HG03097 (cell line): ENCODE measurements around the gene FOSB.

Experiments used
- ATAC-seq: cut with Tn5 transposase; IDR thresholded peaks from one replicate; pipeline ENCODE4 v1.9.1; 2021; ENCODE audit not compliant: unreplicated experiment, low FRiP score

FOSB gene

DNA sequence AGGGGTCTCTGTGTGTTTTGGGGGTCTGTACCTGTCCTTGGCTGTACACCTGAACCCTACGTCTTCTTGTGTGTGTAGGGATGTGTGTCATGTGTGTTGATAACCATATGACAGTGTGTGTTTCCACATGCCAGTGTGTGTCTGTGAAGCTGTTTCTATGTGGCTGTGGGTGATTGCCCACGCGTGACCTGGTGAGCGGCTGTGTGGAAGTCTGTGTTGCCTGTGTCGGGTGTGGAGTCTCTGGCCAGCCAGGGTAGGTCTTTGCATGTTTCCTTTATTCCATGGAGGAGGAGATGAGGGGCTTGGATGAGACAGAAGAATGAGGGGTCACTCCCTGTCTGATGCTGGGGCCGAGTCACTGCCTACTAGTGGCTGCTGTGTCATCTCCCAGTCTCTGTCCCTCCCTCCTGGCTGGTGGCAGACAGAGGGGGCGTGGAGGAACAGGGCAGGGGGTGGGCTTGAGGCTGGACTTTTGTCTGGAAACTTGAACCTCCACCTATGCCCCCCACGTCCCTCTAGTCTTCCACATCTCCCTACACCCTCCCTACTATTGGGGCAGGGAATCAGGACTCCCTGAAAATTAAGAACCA lies 2.8 kb upstream of the FOSB start:
- ATAC-seq = no peak

DNA sequence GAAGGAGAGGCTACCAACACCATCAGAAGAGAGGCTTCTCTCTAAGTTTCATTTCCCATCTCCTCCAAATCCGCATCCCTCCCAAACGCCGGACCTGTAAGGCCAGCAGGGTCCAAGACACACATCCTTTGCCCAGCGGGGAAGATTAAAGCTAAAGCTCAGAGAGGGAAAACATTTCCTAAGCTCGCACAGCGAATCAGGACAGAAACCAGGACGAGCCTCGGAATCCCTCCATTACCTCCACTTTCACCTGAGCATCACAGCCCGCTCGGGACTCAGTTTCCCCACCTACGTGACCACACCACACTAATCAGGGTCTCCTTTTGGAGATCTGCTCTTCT lies 711 bp upstream of the FOSB start:
- ATAC-seq = no peak

- ATAC-seq = no peak
These were observed 409 bp downstream of the FOSB start for GRCh38 chr19:45468159-45468651.

DNA sequence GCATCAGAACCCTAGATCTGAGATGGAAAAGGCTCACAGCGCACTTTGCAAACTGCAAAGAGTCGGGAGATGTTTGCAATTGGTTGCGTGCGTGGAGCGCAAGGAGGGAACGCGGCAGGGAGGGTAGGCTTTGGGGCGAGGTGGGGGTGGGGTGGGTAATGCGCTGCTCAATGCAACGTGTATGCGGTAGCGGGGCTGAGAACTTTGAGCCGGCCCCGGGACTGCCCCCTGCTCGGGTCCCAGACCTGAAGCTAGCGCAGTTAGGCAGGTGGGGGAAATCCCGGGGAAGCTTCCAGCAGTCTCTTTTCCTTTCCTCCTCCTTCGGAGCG lies 971 bp downstream of the FOSB start:
- ATAC-seq = no peak

DNA sequence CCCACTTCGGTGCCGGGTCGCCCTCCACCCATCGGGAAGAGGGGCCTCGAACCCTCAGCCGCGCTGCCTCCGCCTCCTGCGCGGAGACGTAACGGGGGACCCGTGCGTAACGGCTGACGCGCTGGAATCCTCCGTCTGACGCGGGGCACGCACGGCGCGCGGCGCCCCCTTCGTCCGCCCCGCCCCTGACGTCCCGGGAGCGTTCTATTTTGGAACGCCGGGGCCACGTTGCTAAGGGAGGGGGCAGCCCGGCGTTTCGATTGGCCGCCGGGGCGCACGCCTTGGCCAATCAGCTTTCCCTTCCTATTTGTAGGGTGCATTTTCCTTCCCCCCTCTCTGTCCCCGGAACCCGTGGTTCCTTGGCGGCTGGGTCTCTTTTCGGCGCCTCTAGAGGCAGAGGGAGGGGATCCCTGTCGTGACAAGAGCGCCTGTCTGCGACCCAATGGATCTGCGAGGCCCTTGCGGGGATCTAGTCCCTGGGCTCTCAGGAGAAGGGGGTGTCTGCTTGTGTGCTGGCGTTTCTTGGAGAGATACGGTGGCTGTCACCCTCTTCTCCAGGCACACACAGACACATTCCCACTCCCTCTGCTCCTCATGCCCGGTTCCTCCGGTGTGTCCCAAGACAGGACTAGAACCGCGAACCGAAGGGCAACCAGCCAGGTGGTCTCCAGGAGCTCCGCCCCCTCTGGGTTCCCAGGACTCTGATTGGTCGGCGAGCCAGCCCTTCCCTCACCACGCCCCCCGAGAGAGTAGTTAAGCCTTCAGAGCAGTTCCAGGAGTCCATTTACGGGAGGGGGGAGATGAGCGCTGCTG lies 1.5 kb downstream of the FOSB start:
- ATAC-seq = peak; percentile 57

- no peak for ATAC-seq
These were observed 2.4 kb downstream of the FOSB start for GRCh38 chr19:45469945-45470761.

- ATAC-seq = no peak
These were observed 2.9 kb downstream of the FOSB start for GRCh38 chr19:45470762-45471081.

DNA sequence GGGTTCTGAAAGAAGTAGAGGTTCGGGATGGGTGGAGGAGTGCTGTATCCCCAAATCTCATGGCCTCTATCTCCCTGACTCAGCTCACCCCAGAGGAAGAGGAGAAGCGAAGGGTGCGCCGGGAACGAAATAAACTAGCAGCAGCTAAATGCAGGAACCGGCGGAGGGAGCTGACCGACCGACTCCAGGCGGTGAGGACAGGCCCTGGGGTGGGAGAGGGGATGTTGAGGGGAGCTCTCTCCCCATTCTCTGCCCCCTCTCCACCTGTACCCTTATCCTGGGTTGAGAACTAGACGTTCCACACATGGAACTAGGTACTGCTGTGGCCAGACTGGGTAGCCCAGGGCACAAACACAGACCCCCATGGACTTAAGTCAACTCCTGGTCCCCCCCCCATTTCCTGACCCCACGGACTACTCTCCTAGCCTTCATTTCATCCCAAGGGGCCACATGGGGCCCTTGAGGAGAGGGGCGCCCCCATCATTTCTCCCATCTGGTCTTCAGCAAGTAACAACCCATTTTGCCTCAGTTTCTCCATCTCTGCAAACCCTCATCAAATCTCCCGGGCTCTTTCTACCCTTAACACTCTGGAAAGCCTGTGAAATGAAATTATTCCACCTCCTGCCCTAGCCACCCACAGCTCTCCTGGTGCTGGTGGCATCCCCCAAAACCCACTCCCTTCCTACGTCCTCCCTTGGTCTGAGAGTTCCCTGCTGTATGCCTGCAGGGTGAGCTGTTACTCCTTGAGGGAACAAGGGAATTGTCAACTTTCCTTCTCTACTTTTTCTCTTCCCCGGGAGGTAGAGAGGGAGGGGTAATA lies 3.5 kb downstream of the FOSB start:
- no peak for ATAC-seq

DNA sequence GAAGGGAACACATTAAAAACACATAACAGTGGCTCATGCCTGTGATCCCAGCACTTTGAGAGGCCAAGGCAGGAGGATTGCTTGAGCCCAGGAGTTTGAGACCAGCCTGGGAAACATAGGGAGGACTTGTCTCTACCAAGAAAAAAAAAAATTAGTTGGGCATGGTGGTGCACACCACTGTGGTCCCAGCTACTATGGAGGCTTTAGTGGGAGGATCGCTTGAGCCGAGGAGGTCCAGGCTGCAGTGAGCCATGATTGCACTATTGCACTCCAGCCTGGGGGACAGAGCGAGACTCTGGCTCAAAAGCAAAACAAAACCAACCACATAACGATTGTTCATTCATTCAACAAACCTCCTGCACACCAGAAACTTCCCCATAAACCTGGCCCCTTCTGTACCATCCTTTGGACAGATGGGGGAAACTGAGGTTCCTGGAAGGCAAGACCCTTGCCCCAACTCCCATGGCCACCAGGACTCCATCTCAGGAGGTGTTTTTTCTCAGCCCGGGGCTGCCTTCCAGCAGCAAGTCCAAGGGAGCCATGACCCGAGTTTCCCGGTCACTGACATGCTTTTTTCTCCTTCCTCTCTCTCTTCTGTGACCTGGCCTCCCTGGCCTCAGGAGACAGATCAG lies 4.3 kb downstream of the FOSB start:
- ATAC-seq = no peak

GRCh38 chr19:45472563-45473366 lies 5.0 kb downstream of the FOSB start:
- ATAC-seq = no peak

DNA sequence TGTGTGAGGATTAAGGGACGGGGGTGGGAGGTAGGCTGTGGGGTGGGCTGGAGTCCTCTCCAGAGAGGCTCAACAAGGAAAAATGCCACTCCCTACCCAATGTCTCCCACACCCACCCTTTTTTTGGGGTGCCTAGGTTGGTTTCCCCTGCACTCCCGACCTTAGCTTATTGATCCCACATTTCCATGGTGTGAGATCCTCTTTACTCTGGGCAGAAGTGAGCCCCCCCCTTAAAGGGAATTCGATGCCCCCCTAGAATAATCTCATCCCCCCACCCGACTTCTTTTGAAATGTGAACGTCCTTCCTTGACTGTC lies 5.5 kb downstream of the FOSB start:
- no peak for ATAC-seq

- ATAC-seq = no peak
These were observed 6.1 kb downstream of the FOSB start for GRCh38 chr19:45473682-45474605.

DNA sequence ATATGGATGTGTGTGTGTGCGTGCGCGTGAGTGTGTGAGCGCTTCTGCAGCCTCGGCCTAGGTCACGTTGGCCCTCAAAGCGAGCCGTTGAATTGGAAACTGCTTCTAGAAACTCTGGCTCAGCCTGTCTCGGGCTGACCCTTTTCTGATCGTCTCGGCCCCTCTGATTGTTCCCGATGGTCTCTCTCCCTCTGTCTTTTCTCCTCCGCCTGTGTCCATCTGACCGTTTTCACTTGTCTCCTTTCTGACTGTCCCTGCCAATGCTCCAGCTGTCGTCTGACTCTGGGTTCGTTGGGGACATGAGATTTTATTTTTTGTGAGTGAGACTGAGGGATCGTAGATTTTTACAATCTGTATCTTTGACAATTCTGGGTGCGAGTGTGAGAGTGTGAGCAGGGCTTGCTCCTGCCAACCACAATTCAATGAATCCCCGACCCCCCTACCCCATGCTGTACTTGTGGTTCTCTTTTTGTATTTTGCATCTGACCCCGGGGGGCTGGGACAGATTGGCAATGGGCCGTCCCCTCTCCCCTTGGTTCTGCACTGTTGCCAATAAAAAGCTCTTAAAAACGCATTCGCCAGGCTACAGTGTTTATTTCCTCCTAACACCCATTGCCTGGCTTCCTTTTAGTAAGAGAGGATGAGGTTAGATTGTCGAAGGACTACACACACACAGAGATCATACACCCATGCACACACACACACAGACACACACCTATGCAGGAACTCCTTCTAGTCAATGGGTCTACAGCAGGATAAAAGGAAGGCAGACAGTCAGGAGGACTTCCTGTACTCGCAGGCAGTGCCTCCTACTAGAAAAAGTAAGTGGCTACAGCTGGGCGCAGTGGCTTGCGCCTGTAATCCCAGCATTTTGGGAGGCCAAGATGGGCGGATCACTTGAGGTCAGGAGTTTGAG lies 7.1 kb downstream of the FOSB start:
- ATAC-seq = no peak

DNA sequence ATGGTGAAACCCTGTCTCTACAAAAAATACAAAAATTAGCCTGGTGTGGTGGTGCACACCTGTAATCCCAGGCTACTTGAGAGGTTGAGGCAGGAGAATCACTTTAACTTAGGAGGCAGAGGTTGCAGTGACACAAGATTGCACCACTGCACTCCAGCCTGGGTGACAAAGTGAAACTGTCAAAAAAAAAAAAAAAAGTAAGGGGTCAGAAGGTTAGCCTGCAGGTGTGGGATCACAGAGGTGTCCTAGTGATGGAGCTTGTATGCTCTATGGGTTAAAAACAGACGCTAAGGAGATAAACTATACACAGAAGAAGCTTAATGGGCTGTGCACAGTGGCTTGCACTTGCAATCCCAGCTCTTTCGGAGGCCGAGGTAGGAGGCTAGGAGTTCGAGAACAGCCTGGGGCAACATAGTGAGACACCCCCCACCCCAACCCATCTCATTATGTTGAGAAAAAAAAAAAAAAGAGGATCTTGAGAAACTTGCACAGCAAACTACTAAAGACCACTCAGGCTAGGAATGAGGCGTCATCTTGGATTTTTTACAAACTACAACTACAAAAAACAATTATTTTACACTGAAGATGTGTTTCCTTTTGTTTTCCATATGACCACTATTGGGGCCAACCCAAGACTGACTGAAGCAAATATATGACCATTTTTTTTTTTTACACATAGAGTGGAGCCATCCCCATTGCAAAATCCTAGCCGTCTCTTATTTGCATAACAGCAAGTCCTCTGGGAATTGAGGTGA lies 7.9 kb downstream of the FOSB start:
- ATAC-seq = no peak

GRCh38 chr19:45476304-45476703 lies 8.5 kb downstream of the FOSB start:
- no peak for ATAC-seq

DNA sequence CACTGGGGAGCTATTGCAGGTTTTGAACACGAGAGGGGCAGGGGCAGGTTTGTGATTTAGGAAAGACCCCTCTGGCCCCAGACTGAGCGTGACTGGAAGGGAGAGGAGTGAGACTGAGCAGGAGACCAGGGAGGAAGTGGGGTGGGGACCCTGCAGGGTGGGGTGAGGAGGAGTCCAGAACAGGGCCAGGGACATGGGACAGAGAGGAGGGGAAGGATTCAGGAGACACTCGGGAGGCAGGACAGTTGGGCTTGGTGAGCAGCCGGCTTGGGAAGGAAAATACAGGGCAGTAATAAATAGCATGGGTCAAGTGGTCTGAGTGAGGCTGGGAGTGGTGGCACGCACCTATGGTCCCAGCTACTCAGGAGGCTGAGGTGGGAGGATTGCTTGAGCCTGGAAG lies 9.4 kb downstream of the FOSB start:
- no peak for ATAC-seq
